ENCODE measurements around the gene ZNF664.

DNA sequence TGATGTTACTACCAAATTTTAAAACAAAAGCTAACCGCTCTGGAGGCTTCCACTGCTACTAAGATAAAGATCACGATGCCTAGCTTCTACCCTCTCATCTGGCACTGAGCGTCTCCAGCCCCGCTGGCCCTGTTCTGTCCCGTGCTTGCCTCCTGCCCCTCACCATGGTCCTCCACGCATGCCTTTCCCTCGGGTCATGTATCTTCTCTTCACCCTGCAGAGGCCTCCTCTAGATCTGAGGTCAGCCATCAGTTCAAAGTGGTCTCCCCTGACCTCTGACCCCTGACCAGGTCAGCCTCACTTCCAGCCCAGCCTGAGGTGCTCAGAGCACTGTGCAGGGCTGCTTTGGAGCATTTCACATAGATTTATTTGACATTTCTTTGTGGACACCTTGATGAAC, 28.3 kb downstream of the ZNF664 start:
- no peak for TF ChIP-seq GABPA (IDR thresholded peaks at IDR 0.05; ENCODE audit: borderline replicate concordance, insufficient read depth, low read length)
- TF ChIP-seq SRF (IDR thresholded peaks at IDR 0.05; ENCODE audit: low read depth, low read length), result no peak
- no peak for TF ChIP-seq POLR2AphosphoS5 (IDR thresholded peaks at IDR 0.05; ENCODE audit: low read depth, low read length)
- TF ChIP-seq SUZ12 (IDR thresholded peaks at IDR 0.05; ENCODE audit: low read length), result no peak
- TF ChIP-seq, protein P1, sequence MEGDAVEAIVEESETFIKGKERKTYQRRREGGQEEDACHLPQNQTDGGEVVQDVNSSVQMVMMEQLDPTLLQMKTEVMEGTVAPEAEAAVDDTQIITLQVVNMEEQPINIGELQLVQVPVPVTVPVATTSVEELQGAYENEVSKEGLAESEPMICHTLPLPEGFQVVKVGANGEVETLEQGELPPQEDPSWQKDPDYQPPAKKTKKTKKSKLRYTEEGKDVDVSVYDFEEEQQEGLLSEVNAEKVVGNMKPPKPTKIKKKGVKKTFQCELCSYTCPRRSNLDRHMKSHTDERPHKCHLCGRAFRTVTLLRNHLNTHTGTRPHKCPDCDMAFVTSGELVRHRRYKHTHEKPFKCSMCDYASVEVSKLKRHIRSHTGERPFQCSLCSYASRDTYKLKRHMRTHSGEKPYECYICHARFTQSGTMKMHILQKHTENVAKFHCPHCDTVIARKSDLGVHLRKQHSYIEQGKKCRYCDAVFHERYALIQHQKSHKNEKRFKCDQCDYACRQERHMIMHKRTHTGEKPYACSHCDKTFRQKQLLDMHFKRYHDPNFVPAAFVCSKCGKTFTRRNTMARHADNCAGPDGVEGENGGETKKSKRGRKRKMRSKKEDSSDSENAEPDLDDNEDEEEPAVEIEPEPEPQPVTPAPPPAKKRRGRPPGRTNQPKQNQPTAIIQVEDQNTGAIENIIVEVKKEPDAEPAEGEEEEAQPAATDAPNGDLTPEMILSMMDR (IDR thresholded peaks at IDR 0.05; ENCODE audit: control extremely low read depth in 1 of 3, insufficient read depth in 1 of 3, low read depth in 1 of 3, low read length in 3 of 3), result no peak
- no peak for TF ChIP-seq CBX5 (IDR thresholded peaks at IDR 0.05; ENCODE audit: low read depth, low read length)
